ENCODE results near the gene FAM107B.

GRCh38 chr10:14681305-14681704 lies 93.4 kb downstream of the FAM107B start:
- TF ChIP-seq, protein P1, sequence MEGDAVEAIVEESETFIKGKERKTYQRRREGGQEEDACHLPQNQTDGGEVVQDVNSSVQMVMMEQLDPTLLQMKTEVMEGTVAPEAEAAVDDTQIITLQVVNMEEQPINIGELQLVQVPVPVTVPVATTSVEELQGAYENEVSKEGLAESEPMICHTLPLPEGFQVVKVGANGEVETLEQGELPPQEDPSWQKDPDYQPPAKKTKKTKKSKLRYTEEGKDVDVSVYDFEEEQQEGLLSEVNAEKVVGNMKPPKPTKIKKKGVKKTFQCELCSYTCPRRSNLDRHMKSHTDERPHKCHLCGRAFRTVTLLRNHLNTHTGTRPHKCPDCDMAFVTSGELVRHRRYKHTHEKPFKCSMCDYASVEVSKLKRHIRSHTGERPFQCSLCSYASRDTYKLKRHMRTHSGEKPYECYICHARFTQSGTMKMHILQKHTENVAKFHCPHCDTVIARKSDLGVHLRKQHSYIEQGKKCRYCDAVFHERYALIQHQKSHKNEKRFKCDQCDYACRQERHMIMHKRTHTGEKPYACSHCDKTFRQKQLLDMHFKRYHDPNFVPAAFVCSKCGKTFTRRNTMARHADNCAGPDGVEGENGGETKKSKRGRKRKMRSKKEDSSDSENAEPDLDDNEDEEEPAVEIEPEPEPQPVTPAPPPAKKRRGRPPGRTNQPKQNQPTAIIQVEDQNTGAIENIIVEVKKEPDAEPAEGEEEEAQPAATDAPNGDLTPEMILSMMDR (conservative IDR thresholded peaks at IDR 0.05; ENCODE audit: low read depth, low read length), result no peak
- TF ChIP-seq EZH2 (IDR thresholded peaks at IDR 0.05; ENCODE audit: borderline replicate concordance, low read depth, low read length, poor library complexity, severe bottlenecking), result no peak
